Activated CD4-positive, alpha-beta T cell treated with anti-CD3 and anti-CD28 coated beads, Interleukin-2, amount 10 ng/mL, durations not matched to agents 24 days and 14 days (primary cell): ENCODE data around the gene MBOAT7. TPM values are rescaled to one million over a fixed set of nuclear protein-coding genes. Genes with fewer than 3 reads are reported as not detected.
A peak's percentile ranks its signal among the peaks of the same experiment; 100 is the strongest.

Source experiments
- DNase-seq: peaks from one replicate; pipeline ENCODE4 v3.0.0; 2022
- H3K27ac Mint-ChIP-seq: one replicate; pipeline ENCODE4 v1.8.0; 2022; ENCODE audit warnings: mild to moderate bottlenecking, mixed read lengths
- H3K27me3 Mint-ChIP-seq: one replicate; pipeline ENCODE4 v1.8.0; 2022; ENCODE audit warnings: mixed read lengths
- H3K36me3 Mint-ChIP-seq: one replicate; pipeline ENCODE4 v1.8.0; 2022; ENCODE audit warnings: low read depth, mild to moderate bottlenecking, mixed read lengths
- H3K4me1 Mint-ChIP-seq: one replicate; pipeline ENCODE4 v1.8.0; 2021; ENCODE audit warnings: mixed read lengths
- H3K4me3 Mint-ChIP-seq: one replicate; pipeline ENCODE4 v1.8.0; 2022; ENCODE audit warnings: mild to moderate bottlenecking, moderate library complexity, mixed read lengths
- H3K9me3 Mint-ChIP-seq: one replicate; pipeline ENCODE4 v1.8.0; 2021; ENCODE audit warnings: mixed read lengths
- intact Hi-C: fragments of 100-400 bp; cut with micrococcal nuclease; formaldehyde crosslinking; loops from one replicate; pipeline ENCODE4 v1.15.1; 2023
- total RNA-seq: library from RNA; stranded (reverse); gene quantifications from 2 replicates; pipeline ENCODE4 v1.2.3, GENCODE V29; 2022

Gene MBOAT7
- total RNA-seq, 1 donor from 2014 or later: 291 TPM

GRCh38 chr19:54147676-54148075 is 41.7 kb downstream of the MBOAT7 start:
- Mint-ChIP-seq H3K4me1 (peaks cover 2% of the 10 kb centered on the region), H3K27ac (no peak overlapping the region), H3K9me3 (no peaks in the 10 kb centered on the region), H3K27me3 (no peaks in the 10 kb centered on the region), H3K4me3 (no peak overlapping the region), H3K36me3 (peaks cover 71% of the 10 kb centered on the region)
- no peak for DNase-seq
- intact Hi-C loops: no loop called here

DNA sequence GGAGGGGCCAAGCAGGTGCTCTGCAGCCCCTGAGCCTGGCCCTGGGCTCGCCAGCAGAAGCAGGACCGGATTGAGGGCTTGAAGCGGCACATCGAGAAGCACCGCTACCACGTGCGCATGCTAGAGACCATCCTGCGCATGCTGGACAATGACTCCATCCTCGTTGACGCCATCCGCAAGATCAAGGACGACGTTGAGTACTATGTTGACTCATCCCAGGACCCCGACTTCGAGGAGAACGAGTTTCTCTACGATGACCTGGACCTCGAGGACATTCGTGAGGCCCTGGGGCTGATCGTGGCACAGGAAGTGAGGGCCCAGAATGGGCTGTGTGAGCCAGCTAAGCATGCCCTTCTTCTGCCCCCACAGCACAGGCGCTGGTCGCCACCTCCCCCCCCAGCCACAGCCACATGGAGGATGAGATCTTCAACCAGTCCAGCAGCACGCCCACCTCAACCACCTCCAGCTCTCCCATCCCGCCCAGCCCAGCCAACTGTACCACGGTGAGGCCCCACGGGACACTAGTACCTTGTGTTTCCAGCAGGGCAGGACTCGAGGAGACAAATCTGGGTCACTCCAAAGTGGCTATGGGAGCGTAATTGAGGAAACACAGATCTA is 43.7 kb downstream of the MBOAT7 start:
- Mint-ChIP-seq H3K27ac (no peak overlapping the region), H3K27me3 (no peaks in the 10 kb centered on the region), H3K9me3 (no peaks in the 10 kb centered on the region), H3K4me1 (peaks cover 10% of the 10 kb centered on the region), H3K4me3 (no peak overlapping the region), H3K36me3 (peaks cover 64% of the 10 kb centered on the region)
- intact Hi-C loops: no loop called here
- DNase-seq: no peak

DNA sequence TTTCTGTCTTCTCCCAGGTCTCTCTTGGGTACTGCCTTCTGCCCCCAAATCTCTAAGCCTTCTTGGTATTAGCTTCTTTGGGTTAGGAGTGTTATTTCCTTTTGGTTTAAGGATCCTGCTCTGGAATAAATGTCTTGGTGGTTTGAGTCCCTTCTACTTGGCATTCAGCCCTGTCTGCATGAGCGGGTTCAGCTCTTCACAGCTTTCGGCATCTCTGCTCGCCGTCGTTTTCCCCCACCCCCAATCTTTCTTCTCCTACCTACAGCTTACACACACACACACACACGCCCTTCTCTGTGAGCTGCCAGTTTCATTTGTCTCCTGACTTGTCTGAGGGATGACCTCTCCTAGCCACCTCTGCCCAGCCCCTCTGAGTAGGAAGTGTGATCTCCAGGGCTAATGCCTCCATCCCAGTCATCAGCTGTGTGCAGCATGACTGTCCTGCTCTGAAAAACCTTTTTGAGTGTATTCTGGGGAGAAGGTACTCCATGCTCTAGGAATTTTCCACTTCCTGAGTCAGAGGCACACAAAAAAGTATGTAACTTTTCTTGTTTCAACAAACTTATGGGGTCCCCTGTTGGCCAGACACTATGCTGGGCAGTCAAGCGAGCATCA is 47.1 kb downstream of the MBOAT7 start:
- H3K27ac Mint-ChIP-seq: no peak overlapping the region
- H3K9me3 Mint-ChIP-seq: no peaks in the 10 kb centered on the region
- H3K27me3 Mint-ChIP-seq: no peaks in the 10 kb centered on the region
- H3K4me3 Mint-ChIP-seq: no peak overlapping the region
- intact Hi-C loops: no loop called here
- peaks cover 29% of the 10 kb centered on the region for H3K4me1 Mint-ChIP-seq
- H3K36me3 Mint-ChIP-seq: peaks cover 50% of the 10 kb centered on the region
- DNase-seq: no peak

GRCh38 chr19:54141356-54141755 is 48.0 kb downstream of the MBOAT7 start:
- intact Hi-C loops: no loop called here
- Mint-ChIP-seq H3K36me3 (peaks cover 43% of the 10 kb centered on the region), H3K4me3 (no peak overlapping the region), H3K4me1 (peaks cover 34% of the 10 kb centered on the region), H3K9me3 (no peaks in the 10 kb centered on the region), H3K27me3 (no peaks in the 10 kb centered on the region), H3K27ac (no peak overlapping the region)
- no peak for DNase-seq

GRCh38 chr19:54138489-54139256 is 50.7 kb downstream of the MBOAT7 start:
- H3K27me3 Mint-ChIP-seq: no peaks in the 10 kb centered on the region
- H3K4me3 Mint-ChIP-seq: peak overlapping the region; percentile 85
- intact Hi-C loops: no loop called here
- DNase-seq: peak; percentile 68
- H3K9me3 Mint-ChIP-seq: no peaks in the 10 kb centered on the region
- peak overlapping the region; percentile 95 for H3K27ac Mint-ChIP-seq
- peaks cover 43% of the 10 kb centered on the region for H3K4me1 Mint-ChIP-seq
- H3K36me3 Mint-ChIP-seq: peaks cover 24% of the 10 kb centered on the region

GRCh38 chr19:54137699-54138488 is 51.5 kb downstream of the MBOAT7 start, which contains the start of gene CNOT3:
CNOT3 (plus strand) TSS chr19:54137762; CDS start chr19:54142979, 5,217 bp downstream.
- intact Hi-C loops: loop anchor here (1.0 kb wide), 6 partner anchors 21 to 326 kb away; partner anchors contain the start of genes LENG1, NDUFA3, PRPF31 and TFPT
- H3K9me3 Mint-ChIP-seq: no peaks in the 10 kb centered on the region
- H3K36me3 Mint-ChIP-seq: peaks cover 16% of the 10 kb centered on the region
- H3K4me1 Mint-ChIP-seq: peaks cover 43% of the 10 kb centered on the region
- no peaks in the 10 kb centered on the region for H3K27me3 Mint-ChIP-seq
- peak within 1 kb of the TSS; percentile 95 for H3K27ac Mint-ChIP-seq
- H3K4me3 Mint-ChIP-seq: peak within 1 kb of the TSS; percentile 85
- peak; percentile 83 for DNase-seq

GRCh38 chr19:54136864-54137698 is 52.3 kb downstream of the MBOAT7 start:
- H3K4me1 Mint-ChIP-seq: peaks cover 40% of the 10 kb centered on the region
- H3K36me3 Mint-ChIP-seq: peaks cover 9% of the 10 kb centered on the region
- peak overlapping the region; percentile 79 for H3K27ac Mint-ChIP-seq

GRCh38 chr19:54136086-54136863 is 53.1 kb downstream of the MBOAT7 start:
- Mint-ChIP-seq H3K27ac (peak overlapping the region; percentile 79), H3K4me3 (peak overlapping the region; percentile 85), H3K36me3 (peaks cover 6% of the 10 kb centered on the region), H3K4me1 (peaks cover 36% of the 10 kb centered on the region), H3K27me3 (no peaks in the 10 kb centered on the region), H3K9me3 (no peaks in the 10 kb centered on the region)
- intact Hi-C loops: no loop called here
- DNase-seq: no peak

More at GRCh38 chr19:54136864-54137698, 52.3 kb downstream of the MBOAT7 start:
- no peaks in the 10 kb centered on the region for H3K27me3 Mint-ChIP-seq
- no peaks in the 10 kb centered on the region for H3K9me3 Mint-ChIP-seq
- intact Hi-C loops: loop anchor here (1.0 kb wide), 6 partner anchors 22 to 327 kb away; partner anchors contain the start of genes LENG1, NDUFA3, PRPF31 and TFPT
- peak overlapping the region; percentile 85 for H3K4me3 Mint-ChIP-seq
- DNase-seq: peak; percentile 100

- H3K27ac Mint-ChIP-seq: no peak overlapping the region
- intact Hi-C loops: no loop called here
- H3K4me3 Mint-ChIP-seq: peak overlapping the region; percentile 1
- DNase-seq: no peak
- H3K9me3 Mint-ChIP-seq: no peaks in the 10 kb centered on the region
- H3K27me3 Mint-ChIP-seq: no peaks in the 10 kb centered on the region
- peaks cover 10% of the 10 kb centered on the region for H3K36me3 Mint-ChIP-seq
- peaks cover 21% of the 10 kb centered on the region for H3K4me1 Mint-ChIP-seq
These were observed 55.3 kb downstream of the MBOAT7 start for GRCh38 chr19:54133957-54134590.

- DNase-seq: no peak
- Mint-ChIP-seq H3K27me3 (no peaks in the 10 kb centered on the region), H3K4me1 (peaks cover 15% of the 10 kb centered on the region), H3K36me3 (peaks cover 10% of the 10 kb centered on the region), H3K4me3 (no peak overlapping the region), H3K9me3 (no peaks in the 10 kb centered on the region), H3K27ac (no peak overlapping the region)
- intact Hi-C loops: no loop called here
These were observed 55.9 kb downstream of the MBOAT7 start for GRCh38 chr19:54133312-54133956.

DNA sequence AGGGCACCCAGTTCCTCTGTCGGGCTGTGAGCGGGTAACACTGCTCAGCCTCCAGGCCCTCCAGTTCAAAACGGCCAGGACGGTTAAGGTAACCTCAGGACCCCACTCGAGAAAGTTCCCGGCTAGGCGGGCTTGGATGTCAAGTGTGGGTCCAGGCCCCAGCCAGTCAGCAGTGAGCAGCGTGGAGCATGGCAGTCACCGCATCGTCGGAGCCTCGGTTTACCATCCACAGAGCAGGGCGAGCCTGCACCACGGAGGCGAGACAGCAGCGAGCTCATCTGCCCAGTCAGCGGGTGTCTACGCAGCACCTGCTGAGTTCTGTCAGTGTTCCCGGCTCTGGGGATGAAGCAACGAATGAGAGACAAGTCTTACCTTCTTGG is 59.8 kb downstream of the MBOAT7 start:
- H3K4me1 Mint-ChIP-seq: peaks cover 3% of the 10 kb centered on the region
- H3K27me3 Mint-ChIP-seq: no peaks in the 10 kb centered on the region
- no peak overlapping the region for H3K27ac Mint-ChIP-seq
- no peak for DNase-seq
- peaks cover 29% of the 10 kb centered on the region for H3K36me3 Mint-ChIP-seq
- H3K4me3 Mint-ChIP-seq: no peak overlapping the region
- H3K9me3 Mint-ChIP-seq: no peaks in the 10 kb centered on the region
- intact Hi-C loops: no loop called here
